Lower lobe of right lung (tissue), 2 donors: Measurements from ENCODE around the gene MUSTN1. TPM values are rescaled to one million over a fixed set of nuclear protein-coding genes. Genes with fewer than 3 reads are reported as not detected.

ENCODE experiments used
- ATAC-seq, 2 donors: fragments of 200-7000 bp; cut with Tn5 transposase; one replicate each; pipeline ENCODE4 v1.9.1; 2020 to 2022; ENCODE audit warnings: mild to moderate bottlenecking in 2 of 2, moderate library complexity in 2 of 2
- DNase-seq: peaks from one replicate; pipeline ENCODE4 v3.0.0-alpha.2; 2020
- H3K27ac ChIP-seq: fragments of 200-600 bp; one replicate; pipeline ENCODE4 v1.8.0; 2022
- H3K27me3 ChIP-seq: fragments of 200-600 bp; one replicate; pipeline ENCODE4 v1.8.0; 2022; ENCODE audit warnings: low read depth
- H3K36me3 ChIP-seq: fragments of 200-600 bp; one replicate; pipeline ENCODE4 v1.8.0; 2022; ENCODE audit warnings: mild to moderate bottlenecking
- H3K4me1 ChIP-seq: fragments of 200-600 bp; one replicate; pipeline ENCODE4 v1.8.0; 2022
- H3K4me3 ChIP-seq: fragments of 200-600 bp; one replicate; pipeline ENCODE4 v1.8.0; 2022; ENCODE audit warnings: mild to moderate bottlenecking
- H3K9me3 ChIP-seq: fragments of 200-600 bp; one replicate; pipeline ENCODE4 v1.8.0; 2022
- CTCF ChIP-seq: fragments of 200-600 bp; IDR thresholded peaks from one replicate; pipeline ENCODE4 v1.8.0; 2022; ENCODE audit warnings: antibody characterized with exemption, mild to moderate bottlenecking
- intact Hi-C: fragments of 100-400 bp; cut with DNase I; formaldehyde crosslinking; loops from one replicate; pipeline ENCODE4 v1.11.0; 2022
- total RNA-seq: library from RNA; stranded (reverse); fragmentation: NEBNext Ultra II Directional; extraction: Animal tissue kit (Norgen Biotek cat#: 25700); gene quantifications from one replicate; pipeline ENCODE4 v1.2.1, GENCODE V29; 2021
- donor health status: DM: no; HTN: yes; CAD: no; lungs with severe emphysema.

Gene MUSTN1
- total RNA-seq, 1 donor from 2014 or later: 7.3 TPM

- DNase-seq (no peak), ATAC-seq (no peak)
- intact Hi-C loops: no loop called here
- TF ChIP-seq CTCF: no peak
- Histone ChIP-seq H3K27ac (no peak overlapping the region), H3K36me3 (no peaks in the 10 kb centered on the region), H3K9me3 (no peaks in the 10 kb centered on the region), H3K4me1 (no peaks in the 10 kb centered on the region), H3K27me3 (no peaks in the 10 kb centered on the region), H3K4me3 (no peak overlapping the region)
Measured at GRCh38 chr3:52809149-52809548, 25.7 kb downstream of the MUSTN1 start.

GRCh38 chr3:52805270-52806039 lies 29.4 kb downstream of the MUSTN1 start:
- Histone ChIP-seq H3K9me3 (no peaks in the 10 kb centered on the region), H3K27me3 (no peaks in the 10 kb centered on the region), H3K4me3 (no peak overlapping the region), H3K36me3 (no peaks in the 10 kb centered on the region), H3K27ac (no peak overlapping the region), H3K4me1 (no peaks in the 10 kb centered on the region)
- DNase-seq: no peak
- no peak for TF ChIP-seq CTCF
- intact Hi-C loops: no loop called here
- no peak for ATAC-seq

GRCh38 chr3:52801839-52802238 lies 33.0 kb downstream of the MUSTN1 start:
- no peaks in the 10 kb centered on the region for H3K27me3 ChIP-seq
- no peak for DNase-seq
- H3K27ac ChIP-seq: no peak overlapping the region

GRCh38 chr3:52800079-52800478 lies 34.7 kb downstream of the MUSTN1 start:
- no peak for DNase-seq
- ATAC-seq: no peak
- intact Hi-C loops: no loop called here
- Histone ChIP-seq H3K4me1 (no peaks in the 10 kb centered on the region), H3K4me3 (no peak overlapping the region), H3K27me3 (no peaks in the 10 kb centered on the region), H3K27ac (no peak overlapping the region), H3K9me3 (no peaks in the 10 kb centered on the region), H3K36me3 (no peaks in the 10 kb centered on the region)
- TF ChIP-seq CTCF: no peak

More at GRCh38 chr3:52801839-52802238, 33.0 kb downstream of the MUSTN1 start:
- Histone ChIP-seq H3K4me1 (no peaks in the 10 kb centered on the region), H3K4me3 (no peak overlapping the region), H3K9me3 (no peaks in the 10 kb centered on the region), H3K36me3 (no peaks in the 10 kb centered on the region)
- no peak for ATAC-seq
- intact Hi-C loops: no loop called here
- no peak for TF ChIP-seq CTCF

- ATAC-seq (peak; percentile 5 to 18), DNase-seq (no peak)
- Histone ChIP-seq H3K27ac (no peak overlapping the region), H3K36me3 (no peaks in the 10 kb centered on the region), H3K27me3 (no peaks in the 10 kb centered on the region), H3K9me3 (no peaks in the 10 kb centered on the region), H3K4me1 (no peaks in the 10 kb centered on the region), H3K4me3 (no peak overlapping the region)
- peak; percentile 32 for TF ChIP-seq CTCF
- intact Hi-C loops: no loop called here
Measured at GRCh38 chr3:52798978-52799476, 35.8 kb downstream of the MUSTN1 start.
